MM.1S (cell line): ENCODE data around the gene DAAM2.

ENCODE experiments used
- EZH2 ChIP-seq: fragments of 300-600 bp; sonication (generic); optimal IDR thresholded peaks from 2 replicates; pipeline ENCODE3; 2017; ENCODE audit warnings: low read depth, mild to moderate bottlenecking, antibody characterized with exemption, low read length, mixed read lengths
- EZH2phosphoT487 ChIP-seq: fragments of 300-600 bp; sonication (generic); IDR thresholded peaks from 2 replicates; pipeline ENCODE4 v1.6.1; 2018; ENCODE audit warnings: antibody characterized with exemption, low read length
- TF ChIP-seq, protein P1 (sequence below): fragments of 300-600 bp; sonication (generic); IDR thresholded peaks from 2 replicates; pipeline ENCODE4 v1.5.1; 2016; ENCODE audit warnings: antibody characterized with exemption, low read length, mixed read lengths

DNA sequence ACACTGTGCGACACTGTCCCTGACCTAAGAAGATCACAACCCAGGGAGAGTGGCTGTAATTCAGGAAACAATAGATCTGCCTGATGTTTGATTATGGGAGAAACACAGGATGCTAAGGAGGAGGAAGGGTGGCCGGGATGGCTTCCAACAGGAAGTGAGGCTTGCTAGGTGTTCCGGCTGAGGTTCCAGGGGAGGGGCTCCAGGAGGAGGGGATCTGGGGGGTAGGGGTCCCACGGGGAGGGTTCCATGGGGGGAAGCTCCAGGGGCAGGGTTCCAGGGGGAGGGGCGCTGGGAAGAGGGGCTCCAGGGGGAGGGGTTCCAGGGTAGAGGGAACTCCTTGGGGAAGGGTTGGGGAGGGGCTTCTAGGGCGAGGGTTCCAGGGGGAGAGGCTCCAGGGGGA is 48.6 kb downstream of the DAAM2 start:
- TF ChIP-seq EZH2 (no peak), EZH2phosphoT487 (no peak)
- TF ChIP-seq, protein P1, sequence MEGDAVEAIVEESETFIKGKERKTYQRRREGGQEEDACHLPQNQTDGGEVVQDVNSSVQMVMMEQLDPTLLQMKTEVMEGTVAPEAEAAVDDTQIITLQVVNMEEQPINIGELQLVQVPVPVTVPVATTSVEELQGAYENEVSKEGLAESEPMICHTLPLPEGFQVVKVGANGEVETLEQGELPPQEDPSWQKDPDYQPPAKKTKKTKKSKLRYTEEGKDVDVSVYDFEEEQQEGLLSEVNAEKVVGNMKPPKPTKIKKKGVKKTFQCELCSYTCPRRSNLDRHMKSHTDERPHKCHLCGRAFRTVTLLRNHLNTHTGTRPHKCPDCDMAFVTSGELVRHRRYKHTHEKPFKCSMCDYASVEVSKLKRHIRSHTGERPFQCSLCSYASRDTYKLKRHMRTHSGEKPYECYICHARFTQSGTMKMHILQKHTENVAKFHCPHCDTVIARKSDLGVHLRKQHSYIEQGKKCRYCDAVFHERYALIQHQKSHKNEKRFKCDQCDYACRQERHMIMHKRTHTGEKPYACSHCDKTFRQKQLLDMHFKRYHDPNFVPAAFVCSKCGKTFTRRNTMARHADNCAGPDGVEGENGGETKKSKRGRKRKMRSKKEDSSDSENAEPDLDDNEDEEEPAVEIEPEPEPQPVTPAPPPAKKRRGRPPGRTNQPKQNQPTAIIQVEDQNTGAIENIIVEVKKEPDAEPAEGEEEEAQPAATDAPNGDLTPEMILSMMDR: no peak
